NOMO-1 treated with DMSO at 0.1 percent for 48 hours (cell line): ENCODE data around the gene MAGI1.
"Not testable (repeated sequence)": the region's sequence is repeated elsewhere in the genome, so short reads cannot be mapped to it uniquely, and the experiment has no call there.

Experiments used
- DNase-seq: peaks from one replicate; lab custom pipeline; 2025; ENCODE audit not compliant: unreplicated experiment; lab: John Stamatoyannopoulos, UW

The MAGI1 gene

DNA sequence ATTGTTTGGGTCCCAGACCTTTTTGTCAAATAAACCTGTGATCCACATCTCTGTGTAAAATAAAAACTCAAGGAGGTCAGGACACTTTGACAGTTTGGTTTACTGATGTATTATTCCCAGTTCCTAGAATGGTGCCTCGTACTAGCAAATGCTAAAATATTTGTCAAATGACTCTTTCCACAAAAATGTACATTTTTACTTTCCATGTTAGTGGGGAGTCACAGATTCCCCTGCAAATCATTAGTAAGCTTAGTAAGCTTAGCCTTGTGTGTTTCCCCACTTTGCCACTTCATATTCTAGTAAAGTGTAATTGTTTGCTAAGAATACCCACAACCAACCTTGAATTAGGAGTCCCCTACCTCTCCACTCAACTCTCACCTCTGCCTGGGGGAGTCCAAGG is 2.4 kb upstream of the MAGI1 start:
- no peak for DNase-seq

- no peak for DNase-seq
Observed at GRCh38 chr3:66039590-66039887, 821 bp upstream of the MAGI1 start.

DNA sequence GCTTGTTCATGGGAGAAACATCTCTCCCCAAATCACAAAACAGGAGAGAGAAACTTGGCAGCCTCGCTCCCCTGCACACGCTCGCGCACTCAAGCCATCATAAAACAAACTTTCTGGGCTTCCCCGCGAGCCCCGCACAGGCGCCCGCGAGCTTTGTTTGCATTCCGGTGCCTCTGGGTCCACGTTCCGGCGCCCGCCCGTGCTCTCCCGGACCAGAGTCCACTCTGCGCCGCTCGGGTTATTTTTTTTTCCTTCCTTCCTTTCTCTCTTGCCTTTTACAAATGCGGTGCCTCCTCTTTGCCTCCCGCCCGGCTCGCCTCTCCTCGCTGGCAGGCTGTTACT is 363 bp downstream of the MAGI1 start:
- DNase-seq: peak; percentile 25

GRCh38 chr3:66037986-66038369 is 740 bp downstream of the MAGI1 start:
- no peak for DNase-seq

GRCh38 chr3:66037330-66037985 is 1.3 kb downstream of the MAGI1 start:
- no peak for DNase-seq

DNA sequence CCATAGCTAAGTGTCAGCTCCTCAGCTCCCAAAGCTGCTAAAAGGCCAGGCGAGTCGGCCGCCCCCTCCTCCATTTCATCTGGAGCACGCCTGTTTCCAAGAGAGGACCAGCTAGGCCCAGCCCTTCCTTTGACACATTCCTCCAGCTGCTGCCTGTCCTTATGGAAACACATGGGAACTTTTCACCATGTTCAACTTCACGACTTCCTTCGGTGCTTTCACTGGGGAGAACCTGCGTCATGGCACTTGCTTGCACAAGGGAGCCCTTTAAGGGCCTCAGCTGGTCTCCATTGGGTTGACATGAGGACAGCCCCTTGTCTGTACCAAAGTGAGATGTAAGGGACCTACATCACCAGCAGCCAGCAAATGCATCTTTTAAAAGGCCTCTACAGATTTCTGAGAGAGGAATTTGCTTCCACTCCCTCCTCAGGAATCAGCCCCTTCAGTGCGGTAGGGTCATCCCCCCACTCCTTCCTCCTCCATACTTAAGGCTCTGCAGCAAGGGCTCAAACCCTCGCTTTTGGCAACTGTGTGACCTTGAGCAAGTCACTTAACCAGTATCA is 2.1 kb downstream of the MAGI1 start:
- no peak for DNase-seq

GRCh38 chr3:66035763-66036477 is 2.8 kb downstream of the MAGI1 start:
- no peak for DNase-seq

DNA sequence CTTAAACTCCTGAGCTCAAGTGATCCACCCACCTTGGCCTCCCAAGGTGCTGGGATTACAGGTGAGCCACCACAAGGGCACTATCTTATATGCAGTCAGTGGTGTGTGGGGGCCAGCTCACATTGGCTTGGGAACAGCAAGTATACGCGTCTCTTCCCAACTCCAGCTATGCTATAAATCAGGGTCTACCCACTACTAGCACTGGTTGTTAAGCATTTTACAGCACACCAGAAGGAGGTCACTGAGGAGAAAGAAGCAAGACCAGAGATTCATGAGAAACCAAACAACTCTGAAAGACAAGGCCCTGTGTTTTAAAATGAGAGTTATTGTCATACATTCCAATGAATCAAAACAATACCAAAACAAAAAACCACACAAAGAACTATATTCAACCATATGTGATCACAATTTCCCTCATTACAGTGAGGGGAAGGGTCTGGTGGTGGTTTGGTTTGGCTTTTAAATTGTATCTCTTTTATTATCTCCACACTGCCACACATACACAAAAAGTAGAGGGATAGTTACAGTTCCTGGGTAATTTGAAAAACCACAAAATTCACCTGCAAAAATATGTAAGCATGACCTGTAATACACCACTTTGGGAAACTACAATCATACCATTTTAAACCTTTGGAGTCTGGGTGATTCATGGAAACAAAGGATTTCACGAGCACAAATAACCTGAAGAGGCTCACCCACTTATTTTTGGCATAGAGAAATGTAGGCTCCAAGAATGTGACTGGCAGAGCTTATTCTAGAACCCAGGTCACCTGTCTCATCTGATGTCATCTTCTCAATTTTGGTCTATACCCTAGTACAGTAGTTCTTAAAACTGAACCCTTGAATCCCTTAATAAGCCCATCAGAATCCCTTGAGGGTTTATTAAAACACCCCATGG is 5.2 kb downstream of the MAGI1 start:
- DNase-seq: no peak

GRCh38 chr3:66031102-66031698 is 7.5 kb downstream of the MAGI1 start:
- DNase-seq: no peak

DNA sequence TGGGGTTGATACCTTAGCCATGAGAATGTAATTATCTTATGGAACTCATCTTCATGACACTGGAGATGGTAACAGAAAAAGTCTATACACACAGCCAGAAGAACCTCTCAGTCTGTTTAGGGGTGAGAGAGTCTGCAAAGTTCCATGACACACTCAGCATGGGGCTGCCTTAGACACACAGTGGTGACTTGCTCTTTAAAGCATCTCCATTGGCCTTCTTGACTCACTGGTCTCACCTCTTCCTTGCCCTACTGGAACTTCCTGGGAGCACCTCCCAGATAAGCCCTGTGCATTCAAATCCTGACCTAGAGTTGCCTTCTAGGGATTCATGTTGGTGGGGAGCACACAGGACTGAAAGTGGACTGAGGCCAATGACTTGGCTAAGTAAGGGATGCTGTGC is 9.3 kb downstream of the MAGI1 start:
- no peak for DNase-seq

- DNase-seq: no peak
Observed at GRCh38 chr3:66029014-66029413, 9.7 kb downstream of the MAGI1 start.

GRCh38 chr3:66028457-66028856 is 10.3 kb downstream of the MAGI1 start:
- no peak for DNase-seq

- not testable (repeated sequence) for DNase-seq
Observed at GRCh38 chr3:66027099-66027498, 11.6 kb downstream of the MAGI1 start.

- no peak for DNase-seq
Observed at GRCh38 chr3:66023738-66024385, 14.9 kb downstream of the MAGI1 start.

DNA sequence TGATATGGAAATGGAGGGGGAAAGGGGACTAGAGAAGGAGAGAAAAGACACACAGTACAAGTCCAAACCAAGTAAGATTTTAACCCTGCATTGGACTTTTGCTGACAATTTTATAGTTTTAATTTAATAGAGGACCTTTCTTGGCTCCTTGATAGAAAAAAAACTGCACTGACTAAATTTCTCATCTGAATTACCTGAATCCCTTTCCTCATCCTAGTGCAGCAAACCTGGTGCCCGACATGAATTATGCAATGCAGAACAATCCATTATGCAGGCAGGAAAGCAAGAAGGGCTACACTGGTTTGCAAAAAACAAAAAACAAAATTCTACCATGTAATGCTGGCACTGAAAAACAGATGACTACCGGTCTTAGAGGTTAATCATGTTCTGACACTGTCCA is 15.5 kb downstream of the MAGI1 start:
- no peak for DNase-seq

- no peak for DNase-seq
Observed at GRCh38 chr3:66021731-66022131, 17.0 kb downstream of the MAGI1 start.

- DNase-seq: no peak
Observed at GRCh38 chr3:66019896-66020295, 18.8 kb downstream of the MAGI1 start.

- no peak for DNase-seq
Observed at GRCh38 chr3:66018057-66019033, 20.4 kb downstream of the MAGI1 start.

DNA sequence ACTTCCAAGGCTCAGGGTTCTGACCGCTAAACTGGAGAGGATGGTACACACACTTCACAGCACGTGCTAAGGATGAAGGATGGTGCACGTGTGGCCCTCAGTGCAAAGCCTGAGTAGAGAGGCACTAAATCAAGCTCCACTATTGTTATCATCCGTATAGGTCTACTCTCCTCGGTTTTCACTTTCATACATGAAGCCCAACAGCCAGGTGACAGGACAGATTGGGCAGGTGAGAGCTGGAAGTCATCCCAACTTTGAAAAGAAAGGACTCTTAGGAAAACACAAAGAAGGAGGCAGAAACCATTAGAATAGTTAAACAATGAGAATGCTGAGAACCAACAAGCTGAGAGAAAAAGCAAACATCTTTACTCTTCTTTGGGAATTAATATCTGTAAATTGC is 21.1 kb downstream of the MAGI1 start:
- DNase-seq: no peak

DNA sequence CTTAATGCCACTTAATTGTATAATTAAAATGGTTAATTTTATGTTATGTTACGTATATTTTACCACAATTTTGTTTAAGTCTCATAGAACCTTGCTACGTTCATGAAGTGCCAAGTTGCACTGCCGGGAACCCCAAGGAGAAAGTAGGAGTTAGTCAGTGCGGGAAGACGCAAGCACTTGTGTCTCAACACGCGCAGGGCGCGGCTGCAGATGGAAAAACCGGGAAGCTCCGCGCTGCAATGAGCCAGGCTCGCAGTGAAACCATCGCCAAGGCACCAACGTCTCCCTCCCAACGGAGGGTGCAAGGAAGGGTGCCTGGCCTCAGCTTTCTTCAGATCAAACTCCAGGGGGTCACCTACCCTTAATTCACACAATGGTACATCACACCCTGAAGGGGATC is 21.6 kb downstream of the MAGI1 start:
- no peak for DNase-seq
